Measurements from ENCODE around the gene PLCL2.

- TF ChIP-seq, protein P1, sequence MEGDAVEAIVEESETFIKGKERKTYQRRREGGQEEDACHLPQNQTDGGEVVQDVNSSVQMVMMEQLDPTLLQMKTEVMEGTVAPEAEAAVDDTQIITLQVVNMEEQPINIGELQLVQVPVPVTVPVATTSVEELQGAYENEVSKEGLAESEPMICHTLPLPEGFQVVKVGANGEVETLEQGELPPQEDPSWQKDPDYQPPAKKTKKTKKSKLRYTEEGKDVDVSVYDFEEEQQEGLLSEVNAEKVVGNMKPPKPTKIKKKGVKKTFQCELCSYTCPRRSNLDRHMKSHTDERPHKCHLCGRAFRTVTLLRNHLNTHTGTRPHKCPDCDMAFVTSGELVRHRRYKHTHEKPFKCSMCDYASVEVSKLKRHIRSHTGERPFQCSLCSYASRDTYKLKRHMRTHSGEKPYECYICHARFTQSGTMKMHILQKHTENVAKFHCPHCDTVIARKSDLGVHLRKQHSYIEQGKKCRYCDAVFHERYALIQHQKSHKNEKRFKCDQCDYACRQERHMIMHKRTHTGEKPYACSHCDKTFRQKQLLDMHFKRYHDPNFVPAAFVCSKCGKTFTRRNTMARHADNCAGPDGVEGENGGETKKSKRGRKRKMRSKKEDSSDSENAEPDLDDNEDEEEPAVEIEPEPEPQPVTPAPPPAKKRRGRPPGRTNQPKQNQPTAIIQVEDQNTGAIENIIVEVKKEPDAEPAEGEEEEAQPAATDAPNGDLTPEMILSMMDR (IDR thresholded peaks at IDR 0.05): no peak
- TF ChIP-seq POLR2A (IDR thresholded peaks at IDR 0.05): no peak
Observed at GRCh38 chr3:16907243-16907642, 22.5 kb downstream of the PLCL2 start.
